ENCODE results near the gene ALG2.

The ALG2 gene

DNA sequence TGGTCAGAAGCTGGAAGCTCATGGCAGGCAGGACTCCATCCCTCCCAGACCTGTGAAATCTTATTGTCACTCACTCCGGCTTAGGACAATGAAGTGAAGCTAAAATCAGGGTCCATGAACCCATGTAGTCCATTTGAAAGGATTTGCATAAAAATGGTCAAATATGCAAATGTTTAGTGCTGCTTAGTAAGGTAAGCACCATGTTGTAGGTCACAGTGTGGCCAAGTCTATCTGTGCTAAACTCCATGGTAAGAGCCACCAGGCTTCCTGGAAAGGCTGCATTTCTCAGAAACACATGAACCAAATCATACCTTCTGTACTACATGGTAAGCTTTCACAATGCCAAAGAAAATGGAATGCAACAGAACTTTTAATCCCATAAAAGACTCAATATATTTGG lies 5.7 kb downstream of the ALG2 start:
- TF ChIP-seq, protein P1, sequence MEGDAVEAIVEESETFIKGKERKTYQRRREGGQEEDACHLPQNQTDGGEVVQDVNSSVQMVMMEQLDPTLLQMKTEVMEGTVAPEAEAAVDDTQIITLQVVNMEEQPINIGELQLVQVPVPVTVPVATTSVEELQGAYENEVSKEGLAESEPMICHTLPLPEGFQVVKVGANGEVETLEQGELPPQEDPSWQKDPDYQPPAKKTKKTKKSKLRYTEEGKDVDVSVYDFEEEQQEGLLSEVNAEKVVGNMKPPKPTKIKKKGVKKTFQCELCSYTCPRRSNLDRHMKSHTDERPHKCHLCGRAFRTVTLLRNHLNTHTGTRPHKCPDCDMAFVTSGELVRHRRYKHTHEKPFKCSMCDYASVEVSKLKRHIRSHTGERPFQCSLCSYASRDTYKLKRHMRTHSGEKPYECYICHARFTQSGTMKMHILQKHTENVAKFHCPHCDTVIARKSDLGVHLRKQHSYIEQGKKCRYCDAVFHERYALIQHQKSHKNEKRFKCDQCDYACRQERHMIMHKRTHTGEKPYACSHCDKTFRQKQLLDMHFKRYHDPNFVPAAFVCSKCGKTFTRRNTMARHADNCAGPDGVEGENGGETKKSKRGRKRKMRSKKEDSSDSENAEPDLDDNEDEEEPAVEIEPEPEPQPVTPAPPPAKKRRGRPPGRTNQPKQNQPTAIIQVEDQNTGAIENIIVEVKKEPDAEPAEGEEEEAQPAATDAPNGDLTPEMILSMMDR (IDR thresholded peaks at IDR 0.05; ENCODE audit: insufficient read depth, low read length, poor library complexity, severe bottlenecking), result no peak

DNA sequence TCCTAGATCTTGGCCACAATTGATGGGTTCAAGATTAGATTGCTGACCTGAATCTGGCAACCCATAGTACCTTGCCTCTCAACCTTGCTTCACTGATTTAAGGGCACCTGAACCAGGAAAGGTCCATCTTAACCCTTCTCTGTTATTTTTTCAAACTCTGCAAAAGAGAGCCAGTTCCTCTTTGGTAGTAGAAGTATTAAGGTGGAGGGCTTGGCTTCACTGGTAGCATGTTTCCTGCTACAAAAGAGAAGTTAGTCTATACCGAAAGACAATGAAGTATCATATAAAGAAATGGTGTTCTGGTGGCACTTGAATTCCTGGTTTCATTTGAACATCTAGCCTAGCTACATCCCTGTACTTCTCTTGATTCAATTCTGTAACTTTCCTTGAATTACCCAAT lies 8.5 kb downstream of the ALG2 start:
- peaks cover 14% of the 10 kb centered on the region for H3K36me3 ChIP-seq (ENCODE audit: control insufficient read depth, insufficient read depth, low read length)
- TF ChIP-seq, protein P1 (IDR thresholded peaks at IDR 0.05; ENCODE audit: insufficient read depth, low read length, poor library complexity, severe bottlenecking), result no peak
- H3K27me3 ChIP-seq (replicated peaks; ENCODE audit: control insufficient read depth, insufficient read depth, low read length), result no peaks in the 10 kb centered on the region
- DNase-seq (ENCODE audit: extremely low read depth, insufficient read length), result no peak
- no peak overlapping the region for H3K4me3 ChIP-seq (replicated peaks; ENCODE audit: low read depth, low read length)

More for the DNA sequence above, 5.7 kb downstream of the ALG2 start:
- H3K4me3 ChIP-seq (replicated peaks; ENCODE audit: low read depth, low read length), result no peak overlapping the region
- H3K27me3 ChIP-seq (replicated peaks; ENCODE audit: control insufficient read depth, insufficient read depth, low read length), result no peaks in the 10 kb centered on the region
- H3K36me3 ChIP-seq (ENCODE audit: control insufficient read depth, insufficient read depth, low read length), result peaks cover 16% of the 10 kb centered on the region
- DNase-seq (ENCODE audit: extremely low read depth, insufficient read length), result no peak

DNA sequence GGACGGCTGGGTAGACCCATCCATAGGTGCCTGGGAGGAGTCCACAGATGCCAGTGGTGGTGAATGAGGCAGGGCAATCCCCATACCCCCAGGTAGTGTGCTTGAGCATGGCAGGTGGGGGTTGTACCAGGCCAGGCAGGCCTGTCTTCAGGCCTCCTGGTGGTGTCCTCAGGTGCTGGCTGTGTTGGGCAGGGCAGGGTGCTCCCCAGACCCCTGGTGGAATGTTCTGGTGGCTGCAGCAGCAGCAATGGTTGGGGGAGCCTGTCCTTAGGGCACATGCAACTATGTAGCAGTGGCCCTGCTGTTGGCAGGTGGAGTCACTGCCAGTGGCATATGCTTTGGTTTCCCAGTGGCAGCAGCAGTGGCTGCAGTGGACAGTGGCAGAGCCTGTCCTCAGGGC lies 10.0 kb downstream of the ALG2 start:
- Histone ChIP-seq H3K27me3 (replicated peaks; ENCODE audit: control insufficient read depth, insufficient read depth, low read length) (no peaks in the 10 kb centered on the region), H3K36me3 (ENCODE audit: control insufficient read depth, insufficient read depth, low read length) (peaks cover 10% of the 10 kb centered on the region), H3K4me3 (replicated peaks; ENCODE audit: low read depth, low read length) (no peak overlapping the region)
- no peak for DNase-seq (ENCODE audit: extremely low read depth, insufficient read length)
- TF ChIP-seq, protein P1 (IDR thresholded peaks at IDR 0.05; ENCODE audit: insufficient read depth, low read length, poor library complexity, severe bottlenecking), result peak; percentile 15

DNA sequence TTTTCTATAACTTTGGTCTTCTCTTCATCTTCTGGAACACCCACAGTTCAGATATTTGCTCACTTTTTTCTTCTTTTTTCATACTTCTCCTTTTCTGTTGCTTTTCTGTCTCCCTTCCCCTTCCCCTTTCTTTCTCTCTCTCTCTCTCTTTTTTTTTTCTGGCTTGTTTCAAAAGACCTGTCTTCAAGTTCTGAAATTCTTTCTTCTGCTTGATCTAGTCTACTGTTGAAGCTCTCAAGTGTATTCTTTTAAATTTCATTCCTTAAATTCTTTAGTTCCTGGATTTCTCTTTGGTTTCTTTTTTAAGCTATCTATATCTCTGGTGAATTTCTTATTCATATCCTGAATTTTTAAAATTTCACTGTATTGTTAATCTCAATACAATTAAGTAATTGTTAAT lies 11.2 kb downstream of the ALG2 start:
- TF ChIP-seq, protein P1 (IDR thresholded peaks at IDR 0.05; ENCODE audit: insufficient read depth, low read length, poor library complexity, severe bottlenecking), result no peak
- no peak for DNase-seq (ENCODE audit: extremely low read depth, insufficient read length)
- H3K27me3 ChIP-seq (replicated peaks; ENCODE audit: control insufficient read depth, insufficient read depth, low read length), result no peaks in the 10 kb centered on the region
- H3K36me3 ChIP-seq (ENCODE audit: control insufficient read depth, insufficient read depth, low read length), result peaks cover 7% of the 10 kb centered on the region
- H3K4me3 ChIP-seq (replicated peaks; ENCODE audit: low read depth, low read length), result no peak overlapping the region

DNA sequence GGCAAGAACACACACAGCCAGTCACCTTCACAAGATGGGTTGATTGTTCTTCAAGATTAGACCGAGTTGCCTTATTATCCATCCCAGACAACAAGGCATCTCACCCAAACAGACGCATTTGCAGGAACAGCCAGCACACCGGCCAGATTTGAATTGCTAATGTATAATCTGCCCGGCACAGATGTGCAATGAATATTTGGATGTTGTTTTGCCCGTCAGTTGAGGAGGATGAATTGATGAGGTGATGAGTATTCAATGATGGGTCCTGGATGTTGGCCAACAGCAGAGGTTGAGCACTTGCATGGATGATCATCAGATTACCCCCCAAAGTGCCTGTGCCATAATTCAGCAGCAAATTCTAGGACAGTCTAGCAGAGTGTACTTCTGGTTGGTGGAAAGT lies 20.1 kb downstream of the ALG2 start:
- Histone ChIP-seq H3K4me3 (replicated peaks; ENCODE audit: low read depth, low read length) (no peak overlapping the region), H3K36me3 (ENCODE audit: control insufficient read depth, insufficient read depth, low read length) (no peaks in the 10 kb centered on the region), H3K27me3 (replicated peaks; ENCODE audit: control insufficient read depth, insufficient read depth, low read length) (no peaks in the 10 kb centered on the region)
- no peak for DNase-seq (ENCODE audit: extremely low read depth, insufficient read length)
- TF ChIP-seq, protein P1 (IDR thresholded peaks at IDR 0.05; ENCODE audit: insufficient read depth, low read length, poor library complexity, severe bottlenecking), result no peak

DNA sequence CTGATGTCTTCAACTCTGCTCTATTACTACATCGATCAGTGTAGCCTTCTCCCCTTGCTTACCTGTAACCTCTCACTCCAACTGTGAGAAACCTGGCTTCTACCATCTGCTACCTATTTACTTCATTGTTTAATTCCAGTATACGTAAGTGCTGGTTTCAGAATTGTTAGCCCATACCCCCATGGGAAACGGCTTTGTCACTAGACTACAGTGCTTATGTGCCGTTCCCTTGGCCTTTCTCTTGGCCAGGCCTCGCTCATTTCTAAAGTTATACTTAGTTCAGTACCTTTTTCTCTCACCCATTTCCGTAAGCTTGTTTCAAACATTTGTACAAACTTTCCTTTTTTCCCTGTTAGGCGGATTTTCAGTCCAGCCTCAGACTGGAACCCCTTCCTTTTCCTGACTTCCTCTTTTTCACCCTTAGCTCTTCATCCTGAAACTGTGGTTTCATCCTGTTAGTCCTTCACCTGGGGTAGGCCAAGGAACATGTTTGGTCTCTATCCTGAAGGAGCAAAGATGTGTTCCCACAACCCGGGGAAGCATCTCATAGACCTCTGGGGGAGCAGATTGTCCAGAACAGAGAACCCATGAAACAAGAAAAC lies 21.7 kb downstream of the ALG2 start:
- Histone ChIP-seq H3K36me3 (ENCODE audit: control insufficient read depth, insufficient read depth, low read length) (no peaks in the 10 kb centered on the region), H3K27me3 (replicated peaks; ENCODE audit: control insufficient read depth, insufficient read depth, low read length) (no peaks in the 10 kb centered on the region), H3K4me3 (replicated peaks; ENCODE audit: low read depth, low read length) (no peak overlapping the region)
- DNase-seq (ENCODE audit: extremely low read depth, insufficient read length), result no peak
- TF ChIP-seq, protein P1 (IDR thresholded peaks at IDR 0.05; ENCODE audit: insufficient read depth, low read length, poor library complexity, severe bottlenecking), result no peak

Data from GM06990 (cell line).